HG02678 (cell line): ENCODE data around the gene ARHGEF17.

Source experiments
- ATAC-seq: cut with Tn5 transposase; IDR thresholded peaks from one replicate; pipeline ENCODE4 v1.9.1; 2021; ENCODE audit warnings: mild to moderate bottlenecking, moderate library complexity; ENCODE audit not compliant: unreplicated experiment

Gene ARHGEF17

DNA sequence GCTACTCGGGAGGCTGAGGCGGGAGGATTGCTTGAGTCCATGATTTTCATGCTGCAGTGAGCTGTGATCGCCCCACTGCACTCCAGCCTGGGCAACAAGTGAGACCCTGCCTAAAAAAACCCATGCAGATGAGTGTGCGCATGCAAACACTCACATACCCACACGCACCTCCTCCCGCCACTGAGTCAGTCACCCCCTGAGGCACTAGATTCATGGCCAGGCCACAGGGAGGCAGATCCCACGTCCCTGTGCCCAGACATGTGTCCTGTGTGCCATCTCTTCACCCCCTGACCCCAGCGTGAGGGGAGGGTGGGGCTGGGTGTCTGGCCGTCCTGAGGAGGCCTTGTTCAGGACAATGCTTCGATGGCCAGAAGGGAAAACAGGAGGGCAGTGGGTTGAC, 83.6 kb downstream of the ARHGEF17 start:
- ATAC-seq: no peak

DNA sequence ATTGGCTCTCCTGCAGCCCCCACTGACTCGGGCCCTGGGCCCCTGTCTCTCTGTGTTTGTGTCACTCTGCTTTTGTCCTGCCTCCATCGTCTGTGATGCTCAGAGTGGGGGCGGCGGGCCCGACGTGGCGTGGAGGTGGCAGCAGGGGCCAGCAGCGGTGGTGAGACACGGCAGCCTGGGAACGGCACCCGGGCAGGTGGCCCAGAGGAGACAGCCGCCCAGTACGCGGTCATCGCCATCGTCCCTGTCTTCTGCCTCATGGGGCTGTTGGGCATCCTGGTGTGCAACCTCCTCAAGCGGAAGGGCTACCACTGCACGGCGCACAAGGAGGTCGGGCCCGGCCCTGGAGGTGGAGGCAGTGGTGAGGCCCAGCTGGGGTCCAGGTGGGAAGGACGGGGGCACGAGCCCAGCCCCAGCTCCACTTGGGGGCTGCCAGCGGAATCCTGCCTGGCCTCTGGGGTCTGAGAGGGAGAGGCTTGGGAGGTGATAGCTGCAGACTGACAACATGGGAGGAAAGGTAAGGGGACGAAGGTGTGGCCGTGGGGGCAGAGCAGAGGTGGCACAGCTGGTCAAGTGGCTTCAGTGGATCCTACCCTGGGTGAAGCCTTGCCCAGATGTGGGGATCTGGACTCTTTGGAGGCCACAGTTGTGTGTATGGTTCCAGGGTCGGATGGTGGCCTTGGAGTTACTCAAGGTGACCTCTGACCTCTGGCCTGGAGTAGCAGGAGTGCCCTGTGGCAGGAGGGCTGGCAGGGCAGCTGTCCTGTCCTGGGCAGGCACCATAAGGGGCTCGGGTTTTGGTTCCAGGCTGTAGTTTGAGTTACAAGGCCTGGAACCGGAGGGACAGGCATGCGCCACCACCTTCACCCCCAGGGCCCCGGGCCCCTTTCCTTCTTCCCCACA, 84.3 kb downstream of the ARHGEF17 start:
- no peak for ATAC-seq

DNA sequence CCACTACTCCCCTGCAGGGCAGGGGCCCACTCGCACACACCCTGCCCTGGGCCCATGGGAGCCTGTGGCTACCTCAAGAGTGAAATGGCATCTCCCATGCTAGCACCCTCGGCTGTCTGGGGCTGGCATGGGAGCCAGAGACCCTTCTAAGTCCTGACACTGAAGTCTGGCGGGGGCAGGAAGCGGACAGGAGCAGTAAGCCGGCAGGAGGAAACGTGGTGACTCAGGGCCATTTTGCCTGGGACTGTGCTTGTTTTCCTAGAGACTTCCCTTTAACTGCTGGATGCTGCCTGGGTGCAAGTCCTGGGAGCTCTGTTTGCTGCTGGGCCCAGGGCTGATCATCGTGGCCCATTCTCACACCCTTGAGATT, 84.9 kb downstream of the ARHGEF17 start:
- ATAC-seq: no peak

DNA sequence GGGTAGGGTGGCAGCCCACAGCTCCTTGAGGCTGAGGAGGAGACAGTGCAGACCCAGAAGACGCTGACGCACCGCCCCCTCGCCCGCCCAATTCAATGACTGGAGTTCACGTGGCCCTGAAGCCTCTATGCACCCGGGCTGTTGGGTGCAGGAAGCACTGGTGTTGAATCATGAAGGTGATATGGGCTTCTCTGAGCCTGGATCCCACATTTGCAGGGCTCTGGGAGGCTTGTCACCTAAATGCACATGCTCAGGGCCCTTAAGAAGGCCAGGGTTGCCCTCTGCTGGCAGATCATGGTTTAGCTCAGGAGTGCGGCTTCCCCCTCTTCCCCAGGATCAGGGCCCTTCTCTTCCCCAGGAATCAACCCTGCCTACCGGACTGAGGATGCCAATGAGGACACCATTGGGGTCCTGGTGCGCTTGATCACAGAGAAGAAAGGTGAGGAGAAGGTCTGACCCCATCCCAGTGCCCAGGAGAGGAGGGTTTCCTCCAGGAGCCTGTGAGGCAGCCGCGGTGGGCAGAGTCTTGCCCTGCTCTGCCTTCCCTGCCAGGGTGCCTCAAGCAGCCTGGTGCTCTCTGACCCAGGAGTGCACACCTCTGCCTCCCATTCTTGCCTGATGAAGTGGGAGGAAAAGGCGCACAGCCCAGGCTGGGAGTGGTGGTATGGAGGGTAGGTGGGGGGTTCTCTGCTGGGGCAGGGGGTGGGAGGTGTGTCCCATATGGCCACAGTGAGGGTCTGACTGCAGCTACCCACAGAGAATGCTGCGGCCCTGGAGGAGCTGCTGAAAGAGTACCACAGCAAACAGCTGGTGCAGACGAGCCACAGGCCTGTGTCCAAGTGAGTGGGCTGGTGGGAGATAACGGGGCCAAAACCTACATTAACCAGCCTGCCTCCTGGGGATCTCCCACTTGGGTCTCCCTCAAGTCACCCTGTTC, 85.7 kb downstream of the ARHGEF17 start:
- no peak for ATAC-seq

DNA sequence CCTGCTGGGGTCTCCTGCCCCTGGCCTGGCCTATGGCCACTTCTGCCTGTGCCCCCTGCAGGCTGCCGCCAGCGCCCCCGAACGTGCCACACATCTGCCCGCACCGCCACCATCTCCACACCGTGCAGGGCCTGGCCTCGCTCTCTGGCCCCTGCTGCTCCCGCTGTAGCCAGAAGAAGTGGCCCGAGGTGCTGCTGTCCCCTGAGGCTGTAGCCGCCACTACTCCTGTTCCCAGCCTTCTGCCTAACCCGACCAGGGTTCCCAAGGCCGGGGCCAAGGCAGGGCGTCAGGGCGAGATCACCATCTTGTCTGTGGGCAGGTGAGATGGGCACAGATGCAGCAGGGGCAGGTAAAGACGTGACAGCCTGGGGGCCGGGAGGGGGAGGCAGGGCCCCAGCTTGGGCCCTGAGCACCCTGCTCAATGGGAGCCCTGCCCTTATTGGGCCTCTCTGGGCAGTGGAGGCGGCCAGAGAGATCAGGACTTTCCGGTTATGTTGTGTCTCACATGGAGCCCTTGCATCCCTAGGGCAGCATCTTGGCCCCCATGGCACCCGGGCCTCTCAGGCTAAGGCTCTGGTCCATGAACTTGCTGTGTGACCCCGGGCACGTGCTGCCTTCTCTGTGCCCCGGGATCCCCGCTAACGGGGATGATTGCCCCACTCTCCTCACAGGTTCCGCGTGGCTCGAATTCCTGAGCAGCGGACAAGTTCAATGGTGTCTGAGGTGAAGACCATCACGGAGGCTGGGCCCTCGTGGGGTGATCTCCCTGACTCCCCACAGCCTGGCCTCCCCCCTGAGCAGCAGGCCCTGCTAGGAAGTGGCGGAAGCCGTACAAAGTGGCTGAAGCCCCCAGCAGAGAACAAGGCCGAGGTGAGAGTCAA, 86.6 kb downstream of the ARHGEF17 start:
- no peak for ATAC-seq

DNA sequence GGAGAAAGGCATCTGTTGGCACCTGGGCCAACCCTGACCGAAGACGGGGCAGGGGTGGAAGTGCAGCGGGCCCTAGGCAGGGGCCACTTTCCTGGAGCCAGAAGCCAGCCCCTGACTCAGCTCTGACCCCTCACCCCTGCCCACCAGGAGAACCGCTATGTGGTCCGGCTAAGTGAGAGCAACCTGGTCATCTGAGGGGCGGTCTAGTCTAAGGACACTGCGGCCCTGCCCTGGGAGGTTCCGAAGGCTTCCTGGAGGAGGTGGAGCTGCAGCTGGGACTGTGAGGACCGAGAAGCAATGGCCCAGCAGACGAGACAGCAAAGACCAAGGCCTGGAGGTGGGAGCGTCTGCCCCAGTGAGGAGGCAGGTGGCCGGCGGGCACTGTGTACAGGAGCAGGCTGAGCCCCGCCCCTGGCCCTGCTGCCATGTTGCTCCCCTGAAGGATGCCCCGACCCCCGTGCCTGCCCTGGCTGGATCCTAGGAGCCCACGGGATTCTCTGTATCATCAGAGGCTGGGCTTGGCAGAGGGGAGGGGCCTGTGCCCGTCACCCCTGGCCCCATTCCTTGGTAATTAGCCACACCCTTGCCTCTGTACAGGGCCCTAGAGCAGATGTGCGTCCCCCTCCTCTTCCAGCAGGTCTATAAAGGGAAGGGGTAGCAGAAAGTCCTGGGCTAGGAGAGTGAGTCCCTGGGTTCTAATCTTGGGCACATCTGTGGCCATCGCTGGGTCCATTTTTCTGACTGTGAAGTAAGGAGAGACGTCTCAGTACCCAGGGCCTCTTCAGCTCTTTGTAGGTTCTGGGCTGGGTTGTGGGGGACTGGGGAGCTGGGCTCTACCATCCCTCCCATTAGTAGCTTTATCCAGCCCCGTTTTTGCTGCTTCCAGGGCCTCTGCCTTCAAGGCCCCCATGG, 87.5 kb downstream of the ARHGEF17 start:
- ATAC-seq: no peak

DNA sequence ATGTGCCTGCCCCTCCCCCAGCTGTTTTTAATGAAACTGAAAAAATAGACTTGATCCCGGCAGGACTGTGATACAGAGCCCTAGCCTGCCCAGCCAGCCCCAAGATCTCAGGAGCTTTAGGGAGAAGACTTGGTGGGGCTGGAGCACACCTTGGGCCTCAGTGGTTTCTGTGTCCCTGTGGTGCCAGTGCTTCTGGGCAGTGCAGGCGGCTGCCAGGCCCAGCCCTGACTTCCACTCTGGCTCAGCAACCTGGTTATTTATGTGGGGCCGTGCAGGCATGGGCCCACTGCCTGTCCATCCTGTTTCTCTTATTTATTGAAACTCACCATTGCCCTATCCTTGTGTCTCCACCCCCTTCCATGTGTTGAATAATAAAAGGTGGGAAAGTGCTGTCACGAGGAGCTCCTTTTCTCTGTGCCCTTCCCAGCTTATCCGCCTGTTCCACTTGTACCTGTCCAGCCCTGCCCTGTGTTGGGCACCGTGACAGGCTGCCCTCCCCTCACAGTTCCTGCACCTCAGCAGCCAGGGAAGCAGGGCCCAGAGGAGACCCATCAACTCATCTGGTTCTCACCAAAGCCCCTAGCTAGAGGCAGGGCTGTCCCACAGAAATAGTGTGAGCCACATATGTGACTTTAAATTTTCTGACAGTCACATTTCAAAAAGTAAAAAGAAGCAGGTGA, 88.3 kb downstream of the ARHGEF17 start:
- no peak for ATAC-seq

DNA sequence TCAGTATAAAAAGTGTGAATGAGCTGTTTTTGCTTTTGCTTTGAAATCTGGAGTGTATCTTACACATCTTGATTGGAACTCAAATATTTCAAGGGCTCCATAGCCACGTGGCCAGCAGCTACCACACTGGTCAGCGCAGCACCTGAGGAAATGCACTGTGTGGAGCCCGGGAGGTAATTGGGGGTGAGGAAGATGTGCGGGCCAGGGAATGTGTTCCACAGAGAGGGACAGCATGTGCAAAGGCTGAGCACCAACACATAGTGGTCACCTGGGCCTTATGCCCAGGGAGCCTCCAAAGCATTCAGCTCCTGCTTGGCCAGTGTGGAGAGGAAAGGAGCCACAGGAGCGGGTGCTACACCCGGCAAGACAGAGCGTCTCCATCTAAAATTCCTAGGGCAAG, 88.9 kb downstream of the ARHGEF17 start:
- ATAC-seq: no peak

DNA sequence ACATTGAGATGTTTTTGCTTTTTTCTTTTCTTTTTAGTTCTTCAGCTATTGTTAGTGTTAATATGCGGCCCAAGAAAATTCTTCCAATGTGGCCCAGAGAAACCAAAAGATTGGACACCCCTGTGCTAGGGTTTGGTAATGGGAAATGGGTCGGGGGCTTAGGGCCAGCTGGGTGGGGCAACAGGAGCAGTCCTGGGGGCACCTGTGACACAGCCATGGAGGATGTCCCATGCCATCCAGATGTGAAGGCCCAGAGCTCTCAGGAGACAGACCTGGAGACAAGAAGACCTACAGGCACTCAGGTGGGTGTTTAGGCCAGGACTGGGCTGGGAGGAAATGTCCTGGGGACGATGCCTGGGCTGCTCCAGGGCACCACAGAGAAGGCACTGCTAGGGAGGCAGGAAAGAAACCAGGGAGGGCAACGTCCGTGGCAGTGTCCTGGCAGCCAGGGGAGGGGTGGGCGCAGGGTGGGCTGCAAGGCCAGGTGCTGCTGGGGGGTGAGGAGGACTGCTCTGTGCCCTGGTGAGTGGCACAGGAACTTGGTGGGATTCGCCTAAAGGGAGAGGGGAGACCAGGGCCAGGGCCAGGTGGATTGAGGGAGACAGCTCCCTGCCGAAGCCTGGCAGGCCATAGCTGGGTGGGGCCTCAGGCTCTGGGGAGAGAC, 89.5 kb downstream of the ARHGEF17 start:
- ATAC-seq: no peak

DNA sequence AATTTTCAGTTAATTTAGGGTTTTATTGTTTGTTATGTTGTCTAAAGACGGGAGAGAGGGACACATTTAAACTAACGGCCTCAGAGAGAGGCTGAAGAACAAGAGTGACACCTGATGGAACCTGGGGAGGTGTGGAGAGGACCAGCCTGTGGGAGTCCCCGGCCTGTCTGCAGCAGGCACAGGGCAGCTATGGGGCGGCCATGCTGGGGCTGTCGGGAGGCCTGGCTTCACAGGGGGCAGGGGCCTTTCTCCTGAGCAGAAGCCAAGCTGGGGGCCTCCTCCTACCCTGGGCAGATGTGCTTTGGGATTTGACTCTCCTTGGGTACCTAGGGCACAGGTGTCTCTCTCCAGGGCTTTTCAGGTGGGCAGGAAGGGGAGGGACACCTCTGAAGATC, 90.1 kb downstream of the ARHGEF17 start:
- no peak for ATAC-seq

DNA sequence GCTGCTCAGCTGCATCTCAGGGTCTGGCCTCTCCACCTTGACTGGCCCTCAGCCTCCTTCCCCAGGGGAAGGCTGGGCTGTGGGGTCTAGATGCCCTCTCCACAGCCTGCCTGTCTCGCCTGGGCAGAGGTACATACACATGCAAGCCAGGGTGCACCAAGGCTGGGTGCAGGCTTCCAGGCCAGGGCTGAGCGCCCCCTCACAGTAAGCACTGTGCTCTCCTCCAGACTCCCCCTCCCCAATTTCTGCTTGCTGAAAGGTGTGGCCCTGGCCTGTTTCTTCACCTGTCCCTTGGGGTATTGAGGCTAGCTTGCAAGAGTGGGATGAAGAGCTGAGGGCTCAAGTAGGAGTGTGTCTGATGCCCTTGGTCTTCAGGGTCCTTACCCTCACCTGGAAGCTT, 90.6 kb downstream of the ARHGEF17 start:
- no peak for ATAC-seq

DNA sequence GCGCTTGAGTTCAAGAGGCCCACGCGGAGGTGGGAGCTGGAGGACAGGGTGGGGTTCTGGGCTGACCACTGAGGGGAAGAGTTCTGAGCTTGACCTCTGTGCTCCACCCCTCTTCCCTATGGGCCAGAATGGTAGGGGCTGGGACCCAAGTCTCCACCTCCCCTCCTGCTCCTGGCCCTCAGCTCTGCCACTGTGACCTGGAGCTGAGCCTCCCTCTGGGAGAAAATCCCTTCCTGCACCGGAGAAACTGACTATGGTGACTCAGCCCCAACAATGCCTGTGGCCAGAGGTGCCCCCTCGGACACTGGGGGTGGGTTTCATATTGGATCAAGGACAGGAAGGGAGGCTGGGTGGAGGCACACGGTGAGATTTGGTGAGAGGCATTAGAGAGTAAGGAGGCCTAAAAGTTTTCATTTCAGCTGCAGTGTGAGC, 91.1 kb downstream of the ARHGEF17 start:
- ATAC-seq: no peak

DNA sequence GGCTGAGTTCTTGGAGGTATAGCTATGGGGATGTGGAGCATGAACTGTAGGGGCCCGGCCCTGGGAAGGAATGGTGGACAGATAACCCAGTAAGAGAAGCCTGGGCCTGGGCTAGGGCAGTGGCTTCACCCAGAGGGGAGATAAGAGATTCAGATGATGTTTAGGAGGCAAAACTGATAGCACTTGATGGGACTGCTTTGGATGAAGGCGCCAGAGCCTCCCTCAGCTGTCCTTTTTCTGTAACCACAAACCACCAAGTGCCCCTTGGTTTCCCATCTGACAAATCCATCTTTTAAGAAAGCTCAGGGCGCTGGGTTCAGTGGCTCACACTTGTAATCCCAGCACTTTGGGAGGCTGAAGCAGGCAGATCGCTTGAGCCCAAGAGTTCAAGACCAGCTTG, 91.6 kb downstream of the ARHGEF17 start:
- ATAC-seq: no peak

DNA sequence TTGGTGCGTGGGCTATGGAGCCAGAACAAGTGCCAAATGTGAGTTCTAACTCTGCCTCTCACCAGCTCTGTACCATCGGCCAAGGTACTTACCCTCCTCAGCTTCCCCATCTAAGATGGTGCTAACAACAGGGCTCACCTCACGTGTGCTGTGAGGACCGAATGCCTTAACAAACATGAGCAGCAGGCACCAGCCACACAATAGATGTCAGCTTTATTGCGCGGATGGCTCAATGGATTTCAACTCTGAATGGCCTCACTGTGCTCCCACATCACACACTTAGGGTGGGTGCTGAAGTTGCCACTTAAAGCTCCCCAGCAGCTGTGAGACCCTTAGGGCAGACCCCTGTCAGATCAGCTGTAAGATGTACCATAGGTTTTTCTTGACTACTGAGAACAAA, 92.2 kb downstream of the ARHGEF17 start:
- ATAC-seq: no peak

DNA sequence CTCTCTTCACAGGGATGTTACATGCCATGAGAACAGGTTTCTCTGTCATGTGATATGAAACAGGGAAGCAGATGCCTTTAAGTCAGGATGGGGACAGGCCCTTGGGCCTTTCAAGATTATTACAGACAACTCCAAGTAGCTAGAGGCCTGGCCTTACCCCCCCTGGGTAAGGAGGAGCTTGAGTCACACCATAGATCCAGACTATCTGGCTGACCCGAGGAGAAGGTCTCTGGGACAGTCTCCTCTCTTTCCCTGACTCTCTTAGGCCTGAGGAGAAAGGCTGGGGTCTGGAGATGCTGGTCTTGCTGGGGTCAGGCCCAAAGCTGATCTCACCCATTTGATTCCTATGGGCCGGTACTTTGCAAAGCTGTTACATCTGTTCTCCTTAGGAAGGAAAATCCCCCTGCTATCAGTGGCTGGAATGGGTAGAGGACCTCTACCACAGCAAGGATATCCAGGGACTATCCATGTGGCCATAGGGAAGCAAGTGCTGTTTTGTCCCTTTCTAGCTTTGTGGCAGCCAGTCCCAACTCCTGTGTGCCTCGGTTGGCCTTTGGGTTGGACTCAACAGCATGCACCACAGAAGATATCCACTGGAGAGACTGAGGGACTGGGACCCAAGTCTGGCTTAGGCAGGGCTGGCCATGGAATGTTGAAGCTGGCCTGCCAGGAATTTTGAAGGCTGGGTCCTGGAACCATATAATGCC, 93.3 kb downstream of the ARHGEF17 start:
- no peak for ATAC-seq

DNA sequence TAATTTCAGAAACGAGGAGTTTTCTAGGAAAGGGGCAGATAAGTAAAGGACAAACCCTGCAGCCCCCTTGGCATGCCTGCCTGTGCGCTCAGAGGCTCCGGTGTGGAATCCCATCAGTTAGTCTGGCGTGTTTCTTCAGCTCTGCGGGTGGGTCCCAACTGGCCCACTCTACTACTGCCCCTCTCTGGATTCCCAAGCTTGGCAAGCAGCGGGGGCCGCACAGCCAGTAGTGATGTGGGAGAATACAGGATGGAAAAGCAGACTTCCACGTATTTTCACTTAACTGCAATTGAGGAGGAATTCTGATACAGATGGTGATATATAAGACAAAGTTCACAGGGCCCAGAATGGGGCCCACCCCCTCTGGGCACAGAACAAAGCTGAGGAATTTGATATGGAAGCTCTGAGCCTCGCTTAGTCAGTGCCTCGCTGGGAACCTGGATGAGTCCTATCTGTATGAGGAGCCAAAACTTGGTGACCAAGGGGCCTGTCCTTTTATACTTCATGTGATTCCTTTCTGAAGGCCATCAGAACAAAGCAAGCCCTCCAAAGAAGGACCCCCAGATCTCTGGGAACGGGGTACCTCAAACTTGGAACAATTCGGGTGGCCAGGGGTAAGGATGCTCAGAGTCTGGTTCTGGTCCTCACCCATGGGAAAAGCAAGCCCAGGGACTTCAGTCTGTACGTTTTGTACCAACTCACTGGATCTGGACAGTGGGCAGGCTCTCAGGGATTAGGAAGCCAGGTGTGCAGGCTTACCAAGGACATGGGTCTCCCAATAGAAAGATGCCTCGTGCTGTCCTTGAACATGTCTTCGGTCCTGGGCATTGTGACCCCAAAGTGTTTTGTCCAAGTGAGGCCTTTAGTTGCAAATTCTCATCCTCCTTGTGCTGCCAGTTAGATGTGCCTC, 94.1 kb downstream of the ARHGEF17 start:
- ATAC-seq: no peak

DNA sequence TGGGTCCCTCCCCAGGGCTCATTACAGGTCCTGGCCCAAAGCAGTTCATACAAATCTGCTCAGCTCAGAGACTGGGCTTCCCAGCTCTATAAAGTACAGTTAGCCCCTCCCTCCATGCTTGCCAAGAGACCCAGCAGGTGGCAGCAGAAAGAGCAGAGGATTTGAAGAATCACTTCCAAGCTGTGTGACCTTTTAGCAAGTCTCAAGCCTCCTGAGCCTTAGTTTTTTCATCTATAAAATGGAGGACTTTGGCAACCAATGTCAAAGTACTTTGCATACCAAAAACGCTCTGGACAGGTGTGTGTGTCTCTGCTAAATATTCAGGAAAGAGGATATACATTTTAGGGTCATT, 94.7 kb downstream of the ARHGEF17 start:
- no peak for ATAC-seq
